RWPE1 (cell line): ENCODE measurements around the gene ASIC2.

Source experiments
- CTCF ChIA-PET: fragments of 350-600 bp; sonication (Branson Sonifier 250); formaldehyde crosslinking; extraction: SDS; loops from one replicate; lab custom pipeline; 2021; lab: Yijun Ruan, JAX
- POLR2A ChIA-PET: fragments of 400-600 bp; formaldehyde crosslinking; extraction: SDS; loops from one replicate; lab custom pipeline; 2020; ENCODE audit warnings: antibody characterized with exemption; ENCODE audit not compliant: low non-redundant PET; lab: Yijun Ruan, JAX
- DNase-seq: peaks from one replicate; pipeline ENCODE4 v3.0.0; 2012; ENCODE audit warnings: low spot score
- H3K27ac ChIP-seq: fragments of 450-650 bp; 2 replicates; pipeline ENCODE4 v1.5.1; 2017
- CTCF ChIP-seq: fragments of 450-650 bp; conservative IDR thresholded peaks from 2 replicates; pipeline ENCODE4 v1.5.1; 2017; ENCODE audit warnings: low read depth, mild to moderate bottlenecking

The ASIC2 gene

GRCh38 chr17:33196883-33197282, 96.2 kb downstream of the ASIC2 start:
- no peak for TF ChIP-seq CTCF
- POLR2A ChIA-PET = no interaction called here
- DNase-seq = no peak
- CTCF ChIA-PET = interaction anchor here (0.5 kb wide), 1 partner anchor 163 kb away, joined by 3 read pairs; no protein-coding TSS in a partner anchor
- H3K27ac ChIP-seq = no peak overlapping the region

GRCh38 chr17:33192951-33193911, 99.9 kb downstream of the ASIC2 start:
- no peak for DNase-seq
- TF ChIP-seq CTCF = no peak
- POLR2A ChIA-PET = no interaction called here
- no peak overlapping the region for H3K27ac ChIP-seq
- CTCF ChIA-PET = no interaction called here

- ChIA-PET POLR2A (no interaction called here), CTCF (interaction anchor here (1.2 kb wide), 1 partner anchor 9 kb away, joined by 3 read pairs; no protein-coding TSS in a partner anchor)
- H3K27ac ChIP-seq = no peak overlapping the region
- no peak for DNase-seq
- TF ChIP-seq CTCF = no peak
Observed at GRCh38 chr17:33183487-33184026, 109.5 kb downstream of the ASIC2 start.

GRCh38 chr17:33179151-33179550, 113.9 kb downstream of the ASIC2 start:
- no peak for DNase-seq
- no peak for TF ChIP-seq CTCF
- CTCF ChIA-PET = no interaction called here
- POLR2A ChIA-PET = no interaction called here
- H3K27ac ChIP-seq = no peak overlapping the region

GRCh38 chr17:33178681-33179080, 114.4 kb downstream of the ASIC2 start:
- CTCF ChIA-PET = no interaction called here
- no peak overlapping the region for H3K27ac ChIP-seq
- POLR2A ChIA-PET = no interaction called here

More at GRCh38 chr17:33178681-33179080, 114.4 kb downstream of the ASIC2 start:
- no peak for DNase-seq
- TF ChIP-seq CTCF = no peak
